NCI-H82 treated with DMSO at 0.1 percent for 48 hours (cell line): ENCODE measurements around the gene UFD1.

ENCODE experiments used
- DNase-seq: peaks from one replicate; lab custom pipeline; 2025; ENCODE audit not compliant: unreplicated experiment; lab: John Stamatoyannopoulos, UW

The UFD1 gene

GRCh38 chr22:19473578-19473977 lies 5.4 kb downstream of the UFD1 start:
- no peak for DNase-seq

GRCh38 chr22:19472233-19472632 lies 6.8 kb downstream of the UFD1 start:
- no peak for DNase-seq

- DNase-seq, result no peak
Observed at GRCh38 chr22:19471572-19471971, 7.4 kb downstream of the UFD1 start.

- no peak for DNase-seq
Observed at GRCh38 chr22:19470010-19470409, 9.0 kb downstream of the UFD1 start.

- DNase-seq, result no peak
Observed at GRCh38 chr22:19469421-19469820, 9.6 kb downstream of the UFD1 start.

GRCh38 chr22:19467912-19468311 lies 11.1 kb downstream of the UFD1 start:
- no peak for DNase-seq

GRCh38 chr22:19466848-19467752 lies 11.9 kb downstream of the UFD1 start:
- DNase-seq, result no peak

GRCh38 chr22:19466126-19466716 lies 12.8 kb downstream of the UFD1 start:
- DNase-seq, result no peak

- DNase-seq, result no peak
Observed at GRCh38 chr22:19464975-19465374, 14.0 kb downstream of the UFD1 start.

GRCh38 chr22:19464546-19464945 lies 14.4 kb downstream of the UFD1 start:
- DNase-seq, result no peak

- DNase-seq, result no peak
Observed at GRCh38 chr22:19463491-19464469, 15.2 kb downstream of the UFD1 start.

GRCh38 chr22:19463008-19463407 lies 16.0 kb downstream of the UFD1 start:
- DNase-seq, result no peak

GRCh38 chr22:19461506-19461905 lies 17.5 kb downstream of the UFD1 start:
- DNase-seq, result no peak

GRCh38 chr22:19460036-19460435 lies 19.0 kb downstream of the UFD1 start:
- no peak for DNase-seq

GRCh38 chr22:19457828-19458428 lies 21.1 kb downstream of the UFD1 start:
- no peak for DNase-seq

- DNase-seq, result no peak
Observed at GRCh38 chr22:19456541-19456940, 22.5 kb downstream of the UFD1 start.

- DNase-seq, result no peak
Observed at GRCh38 chr22:19455585-19456370, 23.2 kb downstream of the UFD1 start.

- no peak for DNase-seq
Observed at GRCh38 chr22:19455033-19455432, 24.0 kb downstream of the UFD1 start.

GRCh38 chr22:19454156-19454555 lies 24.8 kb downstream of the UFD1 start:
- no peak for DNase-seq

- no peak for DNase-seq
Observed at GRCh38 chr22:19453718-19454117, 25.3 kb downstream of the UFD1 start.
